ENCODE measurements around the gene MGLL. TPM values are rescaled to one million over a fixed set of nuclear protein-coding genes. Genes with fewer than 3 reads are reported as not detected.

The MGLL gene
- total RNA-seq, 4 donors from 2014 or later: 58.9 to 129 (median 96.3) TPM

DNA sequence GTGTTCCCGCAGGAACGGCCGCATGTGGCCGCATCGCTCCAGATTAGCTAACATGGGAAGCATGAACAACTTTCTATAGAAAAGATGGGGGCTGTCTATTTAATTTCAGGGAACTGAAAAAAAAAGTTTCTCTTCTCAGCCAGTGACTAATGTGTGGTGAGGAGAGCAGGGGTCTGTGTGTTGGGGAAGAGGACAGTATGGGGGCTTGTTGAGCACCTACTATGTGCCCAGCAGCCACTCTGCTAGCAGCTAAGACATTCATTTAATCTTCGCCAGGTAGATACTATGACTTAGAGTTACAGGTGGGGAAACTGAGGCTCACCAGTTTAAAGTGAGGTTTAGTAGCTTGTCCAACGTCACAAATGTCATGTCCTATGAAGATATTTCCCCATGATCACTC is 56.6 kb downstream of the MGLL start:
- DNase-seq (ENCODE audit: low spot score) (no peak), ATAC-seq (ENCODE audit: low FRiP score) (no peak)
- no peak for TF ChIP-seq CTCF (IDR thresholded peaks at IDR 0.05)

DNA sequence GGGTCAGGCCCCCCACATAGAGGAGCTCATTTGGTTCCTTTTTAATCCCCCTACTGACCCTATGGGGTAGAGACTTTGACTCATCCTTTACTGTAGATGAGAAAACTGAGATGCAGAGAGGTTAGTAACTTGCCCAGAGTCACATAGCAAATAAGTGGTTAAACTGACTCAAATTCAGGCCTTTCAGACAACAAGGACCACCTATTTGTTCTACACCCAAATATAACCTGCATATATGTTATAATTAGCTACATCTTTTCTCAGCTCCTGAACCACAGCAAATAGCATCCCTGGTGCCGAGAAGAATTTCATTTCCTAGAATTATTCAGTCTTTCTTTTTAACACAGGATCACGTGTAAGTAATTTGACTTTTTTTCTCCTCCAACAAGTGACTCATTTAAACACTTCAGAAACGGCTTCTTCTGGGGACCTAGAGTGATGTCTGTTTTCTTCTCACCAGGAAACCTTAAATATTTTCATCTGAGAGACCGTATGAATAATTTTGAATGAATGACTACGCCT is 57.4 kb downstream of the MGLL start:
- no peak for ATAC-seq (ENCODE audit: low FRiP score)
- TF ChIP-seq CTCF (IDR thresholded peaks at IDR 0.05): no peak
- DNase-seq (ENCODE audit: low spot score): no peak

DNA sequence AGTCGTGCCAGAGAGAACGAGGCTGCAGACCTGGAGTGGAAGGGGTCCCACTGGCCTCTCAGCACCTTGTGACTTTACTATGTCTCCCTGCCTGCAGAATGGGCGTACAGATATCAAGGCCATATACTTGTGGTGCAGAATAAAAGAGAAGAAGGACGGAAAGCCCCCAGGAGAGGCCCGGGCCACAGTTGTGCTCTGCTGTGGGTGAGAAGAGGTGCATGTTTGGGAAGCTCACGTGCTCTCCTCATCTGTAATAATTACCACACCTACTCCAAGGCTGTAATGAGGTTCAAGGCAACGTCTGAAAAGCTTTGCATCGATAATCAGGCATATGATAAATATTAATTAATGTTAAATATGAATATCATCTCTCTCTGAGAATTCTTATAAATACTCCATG is 58.0 kb downstream of the MGLL start:
- ATAC-seq (ENCODE audit: low FRiP score): no peak
- DNase-seq (ENCODE audit: low spot score): no peak
- no peak for TF ChIP-seq CTCF (IDR thresholded peaks at IDR 0.05)

GRCh38 chr3:127763816-127764215 is 58.5 kb downstream of the MGLL start:
- DNase-seq (ENCODE audit: low spot score) (no peak), ATAC-seq (ENCODE audit: low FRiP score) (no peak)
- TF ChIP-seq CTCF (IDR thresholded peaks at IDR 0.05): no peak

- TF ChIP-seq CTCF (IDR thresholded peaks at IDR 0.05): no peak
Measured at GRCh38 chr3:127763337-127763736, 59.0 kb downstream of the MGLL start.

DNA sequence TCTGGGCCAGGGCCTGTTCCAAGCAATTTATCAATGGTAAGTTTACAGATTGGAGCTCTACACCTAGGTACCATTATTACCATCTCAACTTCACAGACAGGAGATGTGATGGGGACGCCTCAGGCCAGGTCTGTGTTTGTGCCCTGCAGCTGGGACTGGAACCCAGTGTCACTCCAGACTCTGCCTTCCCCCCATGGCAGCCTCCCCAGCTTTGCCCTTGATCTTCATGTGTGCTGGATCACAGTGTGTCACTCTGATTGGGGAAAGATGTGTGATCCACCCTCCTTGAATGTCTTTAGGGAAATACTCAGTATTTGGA is 59.6 kb downstream of the MGLL start:
- no peak for DNase-seq (ENCODE audit: low spot score)
- no peak for ATAC-seq (ENCODE audit: low FRiP score)
- TF ChIP-seq CTCF (IDR thresholded peaks at IDR 0.05): no peak

More at GRCh38 chr3:127763337-127763736, 59.0 kb downstream of the MGLL start:
- DNase-seq (ENCODE audit: low spot score) (no peak), ATAC-seq (ENCODE audit: low FRiP score) (no peak)

- no peak for TF ChIP-seq CTCF (IDR thresholded peaks at IDR 0.05)
- no peak for ATAC-seq (ENCODE audit: low FRiP score)
- no peak for DNase-seq (ENCODE audit: low spot score)
Measured at GRCh38 chr3:127762077-127762786, 60.1 kb downstream of the MGLL start.
